ENCODE measurements around the gene UBA6.

GRCh38 chr4:67576538-67576937 lies 124.4 kb downstream of the UBA6 start:
- no peak for TF ChIP-seq POLR2A (IDR thresholded peaks at IDR 0.05; ENCODE audit: low read length)
- TF ChIP-seq GATA1 (IDR thresholded peaks at IDR 0.05; ENCODE audit: low read depth, low read length): no peak
